SK-N-SH (cell line): ENCODE measurements around the gene MICAL2.

Experiments used
- CTCF ChIP-seq: fragments of 200-600 bp; sonication (generic); IDR thresholded peaks from 2 replicates; pipeline ENCODE4 v1.6.1; 2017; ENCODE audit warnings: antibody characterized with exemption, mild to moderate bottlenecking, moderate library complexity
- EP300 ChIP-seq, 2 experiments: IDR thresholded peaks; 2 replicates each; pipeline versions ENCODE4 v1.4.0 to v1.6.1; 2012; ENCODE audit warnings: borderline replicate concordance in 1 of 2, low read depth in 1 of 2, low read length in 1 of 2
- RCOR1 ChIP-seq: fragments of 150-350 bp; IDR thresholded peaks from 2 replicates; pipeline ENCODE4 v1.6.1; 2017; ENCODE audit warnings: antibody characterized with exemption, low read length
- TEAD4 ChIP-seq: IDR thresholded peaks from 2 replicates; pipeline ENCODE4 v1.4.0; 2012; ENCODE audit warnings: mild to moderate bottlenecking, borderline replicate concordance; ENCODE audit not compliant: insufficient read depth
- ZBTB33 ChIP-seq: IDR thresholded peaks from 2 replicates; pipeline ENCODE4 v1.4.0; 2012; ENCODE audit warnings: low read depth, borderline replicate concordance

- TF ChIP-seq CTCF (no peak), ZBTB33 (no peak), EP300 (IDR thresholded peaks at IDR 0.05; ENCODE audit: borderline replicate concordance in 1 of 2, low read depth in 1 of 2, low read length in 1 of 2) (no peak), TEAD4 (no peak), RCOR1 (no peak)
Observed at GRCh38 chr11:12276356-12276755, 166.0 kb downstream of the MICAL2 start.
